Epidermal melanocyte (primary cell): ENCODE results near the gene KRT12.

Experiments used
- DNase-seq: peaks from one replicate; pipeline ENCODE4 v3.0.0; 2011; ENCODE audit warnings: low spot score; ENCODE audit not compliant: insufficient read length

The KRT12 gene

DNA sequence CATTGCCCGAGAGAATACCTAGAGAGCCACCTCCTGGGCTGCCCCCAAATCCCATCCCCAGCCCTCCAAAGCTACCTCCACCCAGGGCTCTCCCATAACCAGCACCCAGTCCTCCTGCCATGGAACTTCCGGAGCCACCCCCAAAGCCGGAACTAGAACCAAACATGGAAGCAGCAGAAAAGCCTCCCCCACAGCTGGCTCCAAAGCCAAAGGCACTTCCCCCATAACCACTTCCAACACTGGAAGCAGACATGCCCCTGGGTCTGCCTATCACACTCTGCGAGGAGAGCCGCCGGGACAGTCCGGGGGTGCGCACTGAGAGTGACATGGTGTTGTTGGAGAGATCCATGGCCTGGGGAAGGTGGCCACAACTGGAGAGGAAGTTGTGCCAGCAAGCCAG lies at the start of gene KRT12:
TSS of gene KRT12 (minus strand) at position 386 of the 400 bp plus-strand sequence. CDS start at position 349, 37 bp downstream.
- DNase-seq = no peak

DNA sequence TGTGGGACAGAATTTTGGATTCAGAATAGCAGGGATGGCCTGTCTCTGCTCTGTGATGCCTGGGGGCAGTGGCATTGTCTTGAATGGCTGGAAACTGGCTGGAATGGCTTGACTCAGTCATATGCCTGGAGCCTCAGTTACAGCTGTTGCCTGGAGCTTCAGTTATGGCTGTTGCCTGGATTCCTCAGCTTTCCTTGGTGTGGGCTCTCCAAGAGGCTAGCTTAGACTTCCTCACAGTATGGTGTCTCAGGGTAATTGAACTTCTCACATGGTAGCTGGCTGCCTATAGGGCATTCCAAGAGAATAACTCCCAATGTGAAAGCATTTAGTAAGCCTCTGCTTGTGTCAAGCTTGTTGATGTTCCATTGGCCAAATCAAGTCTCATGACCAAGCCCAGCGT lies 49.3 kb upstream of the KRT12 start:
- no peak for DNase-seq

DNA sequence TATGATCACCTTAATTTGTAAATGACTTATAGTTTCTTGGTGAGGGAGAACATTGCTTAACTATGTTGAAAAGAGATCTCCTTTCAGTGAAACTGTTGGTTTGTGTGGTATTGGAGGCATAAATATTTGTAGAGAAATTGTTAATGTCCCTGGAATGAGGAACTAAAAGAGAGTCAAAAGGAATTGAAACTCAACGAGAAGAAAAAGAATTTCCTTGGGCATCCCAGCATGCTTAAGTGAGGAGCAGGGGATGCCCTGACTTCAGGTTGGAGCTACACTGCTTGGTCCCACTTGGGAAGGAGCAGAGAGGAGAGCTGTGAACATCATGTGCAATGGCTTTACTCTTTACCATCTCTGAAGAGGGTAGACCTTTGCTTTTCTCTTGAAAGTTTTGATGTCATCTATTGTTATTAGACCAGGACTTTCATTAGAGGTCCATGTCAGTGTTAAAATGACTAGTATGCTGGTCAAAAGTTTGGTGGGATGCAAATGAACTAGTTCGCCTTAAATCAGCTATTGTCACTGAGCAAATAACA lies 48.8 kb upstream of the KRT12 start:
- no peak for DNase-seq

GRCh38 chr17:40915199-40915661 lies 48.2 kb upstream of the KRT12 start:
- DNase-seq = no peak

DNA sequence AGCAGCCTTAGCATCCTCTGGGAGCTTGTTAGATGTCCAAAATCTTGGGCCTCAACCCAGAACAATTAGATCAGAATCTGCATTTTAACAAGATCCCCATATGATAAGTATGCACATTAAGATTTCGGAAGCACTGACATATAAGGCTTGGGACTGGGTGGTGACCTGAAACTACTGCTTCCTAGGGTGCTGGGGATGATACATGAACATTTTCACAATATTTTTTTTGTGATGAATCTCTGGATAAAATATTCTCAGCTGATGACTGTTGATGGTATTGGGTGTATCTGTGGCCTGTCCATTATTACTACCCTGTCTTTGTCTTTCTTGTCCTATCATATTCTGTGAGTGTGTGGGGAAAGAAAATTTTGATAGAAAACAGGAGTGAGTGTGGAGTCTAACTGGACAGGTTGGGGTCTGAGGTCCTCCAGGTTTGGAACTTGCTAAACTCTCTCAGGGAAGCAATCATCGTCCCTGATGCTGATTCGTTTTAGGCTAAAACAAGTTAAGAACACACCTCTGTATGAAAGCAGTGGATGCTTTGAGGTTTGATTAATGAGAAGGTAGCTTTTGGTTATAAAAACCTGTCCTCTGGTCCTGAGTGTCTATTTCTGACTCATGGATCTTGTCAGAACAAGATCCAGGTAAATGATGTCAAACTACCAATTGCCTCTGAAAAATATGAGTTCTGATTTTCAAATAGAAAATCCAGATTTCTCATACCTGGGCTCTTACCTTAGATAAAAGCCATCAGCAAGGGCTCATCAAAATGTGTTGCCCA lies 47.2 kb upstream of the KRT12 start:
- DNase-seq = no peak

DNA sequence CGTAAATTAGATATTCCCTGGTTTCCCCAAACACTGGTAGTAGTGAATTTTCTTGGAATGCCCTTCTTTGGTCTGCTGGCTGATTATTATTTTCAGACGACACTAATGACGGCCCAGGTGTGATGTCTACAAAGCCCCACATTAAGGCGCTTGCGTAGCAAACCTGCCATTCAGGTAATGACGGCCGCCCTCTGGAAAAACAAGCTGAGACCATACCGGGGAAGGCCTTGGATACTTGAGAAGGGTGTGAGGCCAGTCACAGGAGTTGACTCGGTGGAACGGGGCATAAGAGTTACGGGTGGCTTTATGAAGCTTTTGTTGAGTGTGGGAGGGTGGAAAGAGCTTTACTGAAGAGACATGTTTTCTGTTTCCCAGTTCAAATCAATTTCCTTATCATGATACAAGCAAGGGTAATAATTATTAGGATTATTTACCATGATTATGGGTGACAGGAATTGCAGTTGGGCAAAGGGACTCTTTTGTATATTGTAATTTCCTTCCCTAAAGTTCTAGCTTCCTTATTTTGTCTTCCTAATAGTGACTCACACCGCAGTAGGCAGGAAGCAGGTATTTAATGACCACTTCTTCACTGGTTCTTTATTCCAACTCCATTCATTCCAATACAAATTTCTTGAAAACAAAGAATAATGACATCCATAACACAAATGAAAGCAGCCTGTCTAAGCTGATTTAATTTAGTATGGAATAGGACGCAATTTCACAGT lies 45.6 kb upstream of the KRT12 start:
- no peak for DNase-seq

- DNase-seq = no peak
These were observed 43.4 kb upstream of the KRT12 start for GRCh38 chr17:40910441-40910841.

- DNase-seq = no peak
These were observed 42.7 kb upstream of the KRT12 start for GRCh38 chr17:40909755-40910154.

- peak; percentile 57 for DNase-seq
These were observed 42.3 kb upstream of the KRT12 start for GRCh38 chr17:40909351-40909750.

DNA sequence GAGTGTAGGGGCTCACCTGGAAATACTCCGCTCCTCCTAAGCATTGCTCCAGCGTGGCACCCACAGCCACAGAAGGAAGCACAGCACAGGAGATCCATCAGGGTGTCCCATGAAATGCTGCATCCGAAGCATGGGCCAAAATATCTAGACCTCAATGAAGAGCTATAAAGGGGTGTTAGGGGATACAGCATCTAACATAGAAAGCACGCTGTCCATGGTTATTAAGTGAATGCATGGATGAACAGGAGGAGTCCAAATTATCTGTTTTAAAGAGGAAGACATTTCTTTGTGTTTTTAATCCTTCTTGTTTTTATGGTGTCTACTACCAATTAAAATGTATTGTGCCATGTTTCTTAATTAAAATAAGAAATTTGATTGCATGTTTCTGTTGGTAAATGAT lies 39.6 kb upstream of the KRT12 start:
- DNase-seq = no peak

DNA sequence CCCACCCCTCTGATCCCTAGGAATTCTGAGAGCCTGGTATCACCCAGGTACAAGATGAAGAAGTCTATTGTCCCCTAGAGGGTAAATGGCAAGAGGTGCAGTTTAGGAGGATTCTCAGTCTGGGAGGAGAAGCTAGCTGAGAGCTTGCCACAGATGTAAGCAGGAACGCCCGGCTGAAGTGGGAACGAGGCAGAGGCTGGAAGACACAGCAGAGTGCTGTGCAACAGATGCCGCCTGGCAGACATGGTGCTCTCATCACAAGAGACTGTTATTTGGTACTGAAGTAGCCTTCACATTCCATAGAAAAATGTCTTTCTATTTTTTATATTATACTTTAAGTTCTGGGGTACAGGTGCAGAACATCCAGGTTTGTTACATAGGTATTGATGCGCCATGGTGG lies 38.3 kb upstream of the KRT12 start:
- DNase-seq = no peak

- DNase-seq = no peak
These were observed 36.3 kb upstream of the KRT12 start for GRCh38 chr17:40903129-40903847.

DNA sequence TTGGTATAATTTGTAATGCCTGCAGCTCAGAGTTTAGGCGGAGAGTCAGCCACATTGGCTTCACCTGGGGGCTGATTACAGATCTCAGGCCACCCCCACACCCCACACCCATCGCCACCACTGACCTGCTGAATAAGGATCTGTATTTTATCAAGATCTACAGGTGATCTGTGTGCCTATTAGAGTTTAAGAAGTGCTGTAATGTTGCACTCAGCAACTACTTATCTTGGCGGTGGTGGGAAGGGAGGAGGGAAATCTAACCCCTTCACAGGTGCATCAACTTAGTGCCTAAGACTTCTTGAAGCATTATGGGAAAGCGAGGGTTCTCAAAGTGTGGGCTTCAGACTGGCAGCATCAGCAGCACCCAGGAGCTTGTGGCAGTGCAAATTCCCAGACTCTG lies 35.5 kb upstream of the KRT12 start:
- DNase-seq = no peak

DNA sequence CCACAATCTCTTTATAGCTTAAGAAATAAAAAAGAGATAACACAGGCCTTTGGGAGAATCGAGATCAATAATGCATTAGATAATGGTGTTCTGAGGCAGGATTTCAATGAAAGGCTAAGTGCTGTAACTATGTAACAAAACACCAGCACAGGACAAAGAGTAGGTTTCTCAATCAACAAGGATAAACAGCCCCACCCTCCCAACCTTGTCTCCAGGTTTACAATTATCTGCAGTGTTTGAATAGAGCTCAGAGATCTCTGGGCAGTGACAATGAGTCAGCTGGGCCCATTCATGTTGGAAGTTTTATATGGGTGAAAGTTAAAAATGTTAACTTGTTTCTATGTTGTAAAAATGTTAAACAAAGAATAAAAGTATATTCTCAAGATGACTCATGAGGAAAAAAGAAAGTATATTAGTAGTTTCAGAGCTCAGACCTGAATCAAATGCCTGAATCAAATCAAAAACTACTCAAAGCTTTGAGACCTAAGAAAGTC lies 35.0 kb upstream of the KRT12 start:
- DNase-seq = no peak

DNA sequence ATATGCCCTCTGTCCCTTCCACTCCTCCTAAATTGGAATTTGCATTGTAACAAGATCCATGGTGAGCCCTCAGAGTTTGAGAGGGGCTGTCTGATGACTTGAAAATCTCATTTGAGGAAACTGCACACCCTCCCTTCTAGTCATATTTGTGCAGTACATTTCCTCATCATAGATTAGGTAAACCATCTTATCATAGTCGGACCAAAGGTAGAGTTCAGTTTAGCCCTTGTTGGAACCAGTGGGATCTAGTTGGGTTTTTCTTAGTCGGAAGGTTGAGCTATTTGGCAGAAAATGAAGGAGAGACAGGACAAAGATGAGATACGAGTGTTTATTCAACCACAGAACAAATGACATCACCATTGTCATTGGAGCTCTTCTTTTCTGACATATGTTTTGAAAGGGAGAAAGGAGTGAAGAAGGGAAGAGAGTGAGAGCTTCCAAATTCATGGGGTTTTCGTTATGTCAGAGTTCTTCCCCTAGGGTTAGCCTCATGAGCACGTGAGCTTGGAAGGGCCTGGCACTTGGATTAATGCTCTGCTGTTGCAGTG lies 33.9 kb upstream of the KRT12 start:
- no peak for DNase-seq

DNA sequence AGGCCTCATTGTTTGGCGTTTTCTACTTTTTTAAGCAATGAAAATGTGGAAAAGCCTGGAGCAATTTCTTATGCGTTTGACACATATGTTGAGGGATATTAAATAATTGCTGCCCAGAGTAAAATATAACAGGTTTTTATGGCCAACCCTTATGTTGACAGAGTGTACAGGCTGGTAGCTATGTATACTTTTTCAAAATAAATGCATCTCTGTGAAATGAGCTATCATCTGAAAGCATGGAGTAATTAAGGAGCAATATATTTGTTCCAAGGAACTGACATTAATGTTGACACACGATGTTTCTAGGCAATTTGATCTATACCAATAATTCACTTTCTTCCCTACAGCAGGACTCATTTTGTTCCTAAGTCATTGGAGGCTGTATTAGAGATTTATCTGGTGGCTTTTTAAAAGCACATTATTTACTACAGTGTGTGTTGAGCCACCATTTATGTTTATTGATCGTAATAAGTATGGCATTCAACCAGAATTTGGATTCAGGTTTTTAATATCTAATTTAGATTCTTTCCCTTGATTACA lies 30.0 kb upstream of the KRT12 start:
- DNase-seq = no peak

DNA sequence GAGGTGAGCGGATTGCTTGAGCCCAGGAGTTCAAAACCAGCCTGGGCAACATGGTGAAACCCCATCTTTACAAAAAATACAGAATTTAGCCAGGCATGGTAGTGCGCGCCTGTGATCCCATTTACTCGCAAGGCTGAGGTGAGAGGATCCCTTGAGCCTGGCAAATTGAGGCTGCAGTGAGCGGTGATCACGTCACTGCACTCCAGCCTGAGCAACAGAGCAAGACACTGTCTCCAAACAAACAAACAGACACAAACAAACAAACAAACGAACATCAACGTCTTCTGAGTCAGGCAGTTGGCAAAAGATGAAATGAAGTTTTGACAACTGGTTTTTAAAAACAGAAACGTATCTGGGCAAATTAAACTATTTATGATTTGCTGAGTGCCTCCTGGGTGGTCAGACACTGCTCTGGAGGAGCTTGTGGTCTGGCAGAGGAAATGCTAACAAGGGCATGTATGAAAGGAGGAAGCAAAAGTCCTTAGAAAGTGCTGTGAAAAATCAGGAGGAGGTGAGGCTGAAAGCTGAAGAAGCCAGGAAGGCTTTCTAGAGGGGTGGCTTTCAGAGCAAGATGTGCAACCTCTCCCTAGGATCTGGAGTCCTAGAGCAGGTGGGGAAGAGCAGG lies 28.2 kb upstream of the KRT12 start:
- no peak for DNase-seq

DNA sequence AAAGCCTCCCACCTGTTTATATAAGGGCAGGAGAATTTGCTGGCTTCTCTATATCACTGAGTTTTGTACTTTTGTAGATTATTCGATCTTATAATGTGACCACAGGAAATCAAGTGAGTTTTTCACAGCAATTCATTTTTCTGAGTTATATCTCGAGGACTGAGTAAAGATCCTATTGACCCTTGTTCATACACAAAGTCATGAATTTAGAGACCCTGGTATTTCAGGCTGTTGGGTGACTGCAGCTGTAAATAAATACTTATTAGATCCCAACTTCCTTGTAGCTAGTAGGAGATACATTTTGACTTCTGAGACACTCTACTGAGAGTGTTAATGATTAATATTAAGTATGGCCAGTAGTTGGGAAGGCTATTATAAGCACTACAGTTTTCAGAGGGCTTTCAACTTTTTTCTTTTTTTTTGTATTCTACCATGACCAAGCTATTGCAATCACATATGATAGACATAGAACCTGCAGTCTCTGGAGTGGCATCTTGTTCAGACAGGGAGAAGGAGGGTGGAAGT lies 21.2 kb upstream of the KRT12 start:
- DNase-seq = no peak

DNA sequence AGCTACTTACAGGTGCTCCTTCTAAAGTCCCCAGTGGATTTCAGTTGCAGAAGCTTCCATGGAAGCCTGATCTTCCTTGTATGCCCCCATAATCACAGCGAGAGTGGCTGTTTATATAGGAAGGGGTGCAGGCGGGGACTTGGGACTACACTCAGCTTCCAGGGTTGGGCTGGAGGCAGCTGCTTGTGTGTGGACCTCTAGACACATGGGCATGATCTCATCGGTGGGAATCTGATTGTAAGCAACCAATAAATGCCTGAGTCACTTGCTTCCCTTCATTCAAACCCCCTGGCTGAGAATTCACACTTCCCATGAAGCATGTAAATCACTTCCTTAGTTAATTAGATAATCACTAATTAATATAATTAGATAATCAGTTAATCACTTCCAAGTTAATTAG lies 19.1 kb upstream of the KRT12 start:
- no peak for DNase-seq

DNA sequence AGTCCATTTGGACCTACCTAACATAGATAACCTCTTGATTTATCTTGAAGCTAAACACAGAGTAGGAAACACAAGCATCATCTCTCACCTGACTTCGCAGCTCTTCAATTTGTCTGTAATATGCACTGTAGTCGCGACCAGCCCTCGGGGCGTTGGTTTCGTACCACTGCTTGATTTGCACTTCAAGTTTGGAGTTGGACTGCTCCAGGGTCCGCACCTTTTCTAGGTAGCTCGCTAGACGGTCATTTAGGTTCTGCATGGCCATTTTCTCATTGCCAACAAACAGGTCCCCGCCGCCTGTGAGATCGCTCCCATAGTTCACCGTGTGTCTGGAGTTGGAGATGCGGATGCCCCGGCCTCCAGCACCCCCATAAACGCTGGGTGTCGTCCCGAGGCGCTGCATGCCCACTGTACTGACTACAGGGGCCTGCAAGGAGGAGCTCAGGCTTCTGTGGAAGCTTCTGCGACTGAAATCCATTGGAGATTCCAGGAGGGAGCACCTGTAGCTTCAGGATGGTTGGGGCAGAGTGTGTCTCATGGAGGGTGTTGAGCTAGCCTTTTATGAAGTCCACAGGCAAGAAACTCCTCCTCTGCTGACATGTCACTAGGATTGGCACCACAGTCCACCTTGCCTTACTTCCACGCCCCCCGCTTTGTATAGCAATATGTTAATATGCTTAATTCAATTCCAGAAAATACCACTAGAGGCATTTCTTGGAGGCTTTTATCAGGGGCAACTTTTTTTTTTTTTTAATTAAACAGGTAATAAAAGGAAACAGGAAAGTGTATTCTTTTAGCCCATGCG lies 17.9 kb upstream of the KRT12 start, which contains the start of gene KRT20:
TSS of gene KRT20 (minus strand) at position 535 of the 805 bp plus-strand sequence. CDS start at position 478, 57 bp downstream.
- DNase-seq = no peak
